RWPE1 (cell line): Measurements from ENCODE around the gene ALPP.

Experiments
- CTCF ChIA-PET: fragments of 350-600 bp; sonication (Branson Sonifier 250); formaldehyde crosslinking; extraction: SDS; loops from one replicate; lab custom pipeline; 2021; lab: Yijun Ruan, JAX
- POLR2A ChIA-PET: fragments of 400-600 bp; formaldehyde crosslinking; extraction: SDS; loops from one replicate; lab custom pipeline; 2020; ENCODE audit warnings: antibody characterized with exemption; ENCODE audit not compliant: low non-redundant PET; lab: Yijun Ruan, JAX
- DNase-seq: peaks from one replicate; pipeline ENCODE4 v3.0.0; 2012; ENCODE audit warnings: low spot score
- H3K27ac ChIP-seq: fragments of 450-650 bp; 2 replicates; pipeline ENCODE4 v1.5.1; 2017
- TF ChIP-seq, protein P1 (sequence below): fragments of 450-650 bp; conservative IDR thresholded peaks from 2 replicates; pipeline ENCODE4 v1.5.1; 2017; ENCODE audit warnings: low read depth, mild to moderate bottlenecking

Gene ALPP

DNA sequence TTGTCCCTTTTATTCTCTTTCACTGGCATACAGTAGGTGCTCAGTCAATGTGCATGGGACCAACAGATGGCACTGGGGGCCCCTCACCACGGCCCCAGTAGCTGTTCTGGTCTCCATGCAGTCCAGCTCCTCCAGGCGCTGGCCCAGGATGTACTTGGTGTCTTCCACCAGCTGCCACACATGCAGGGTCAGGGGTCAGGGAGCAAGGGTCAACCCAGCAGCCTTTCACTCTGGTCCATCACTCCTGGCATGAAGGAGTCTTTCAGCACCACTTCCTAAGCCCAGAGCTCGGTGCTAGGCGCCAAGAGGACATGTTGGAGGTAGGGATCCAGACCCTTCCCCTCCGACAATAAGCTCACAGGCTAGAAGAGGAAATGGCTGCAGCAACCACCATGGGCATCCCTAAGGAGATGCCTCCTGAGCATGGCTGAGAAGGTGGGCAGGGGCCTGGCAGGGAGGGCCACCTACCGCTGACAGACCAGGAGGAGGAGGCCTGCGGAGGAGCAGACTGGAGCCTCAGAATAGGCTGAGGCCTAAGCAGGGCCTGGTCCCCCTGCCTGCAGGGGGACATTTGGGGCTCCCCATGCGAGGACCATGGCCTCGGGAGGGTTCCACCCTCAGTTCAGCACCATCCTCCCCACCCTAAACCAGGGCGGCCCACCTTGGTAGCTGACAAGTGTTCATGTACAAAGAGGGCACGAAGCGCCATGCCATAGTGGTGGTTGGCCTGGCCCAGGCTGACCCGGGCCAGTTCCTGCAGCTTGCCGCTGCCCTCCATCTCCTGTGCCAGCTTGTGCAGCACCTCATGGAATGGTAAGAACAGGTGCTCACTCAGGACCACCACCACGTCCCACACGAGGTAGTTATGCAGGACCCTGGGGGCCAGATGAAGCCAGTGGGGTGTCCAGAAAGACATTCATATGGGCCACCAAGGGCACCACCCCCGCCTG is 38.2 kb downstream of the ALPP start:
- ChIA-PET CTCF (no interaction called here), POLR2A (no interaction called here)
- DNase-seq, result no peak
- TF ChIP-seq, protein P1, sequence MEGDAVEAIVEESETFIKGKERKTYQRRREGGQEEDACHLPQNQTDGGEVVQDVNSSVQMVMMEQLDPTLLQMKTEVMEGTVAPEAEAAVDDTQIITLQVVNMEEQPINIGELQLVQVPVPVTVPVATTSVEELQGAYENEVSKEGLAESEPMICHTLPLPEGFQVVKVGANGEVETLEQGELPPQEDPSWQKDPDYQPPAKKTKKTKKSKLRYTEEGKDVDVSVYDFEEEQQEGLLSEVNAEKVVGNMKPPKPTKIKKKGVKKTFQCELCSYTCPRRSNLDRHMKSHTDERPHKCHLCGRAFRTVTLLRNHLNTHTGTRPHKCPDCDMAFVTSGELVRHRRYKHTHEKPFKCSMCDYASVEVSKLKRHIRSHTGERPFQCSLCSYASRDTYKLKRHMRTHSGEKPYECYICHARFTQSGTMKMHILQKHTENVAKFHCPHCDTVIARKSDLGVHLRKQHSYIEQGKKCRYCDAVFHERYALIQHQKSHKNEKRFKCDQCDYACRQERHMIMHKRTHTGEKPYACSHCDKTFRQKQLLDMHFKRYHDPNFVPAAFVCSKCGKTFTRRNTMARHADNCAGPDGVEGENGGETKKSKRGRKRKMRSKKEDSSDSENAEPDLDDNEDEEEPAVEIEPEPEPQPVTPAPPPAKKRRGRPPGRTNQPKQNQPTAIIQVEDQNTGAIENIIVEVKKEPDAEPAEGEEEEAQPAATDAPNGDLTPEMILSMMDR, result no peak
- H3K27ac ChIP-seq, result no peak overlapping the region

DNA sequence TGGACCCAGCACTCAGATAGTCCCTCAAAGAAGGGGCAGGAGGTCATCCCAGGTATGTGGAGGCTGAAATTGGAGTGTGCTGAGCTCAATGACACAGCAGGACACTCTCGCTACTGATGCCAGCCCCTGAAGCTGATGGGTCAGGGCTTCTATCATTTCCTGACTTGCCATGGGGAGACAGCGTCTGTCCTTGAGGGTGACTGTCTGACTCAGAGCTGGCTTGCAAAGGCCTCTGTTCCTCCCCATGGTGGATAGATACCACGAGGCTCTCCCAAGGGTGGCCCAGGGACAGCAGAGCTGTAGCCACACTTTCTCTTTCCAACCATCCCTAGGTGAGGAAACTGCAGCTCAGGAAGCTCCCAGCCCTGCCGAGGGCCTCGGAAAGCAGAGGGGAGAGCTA is 38.9 kb downstream of the ALPP start:
- TF ChIP-seq, protein P1, result no peak
- H3K27ac ChIP-seq, result no peak overlapping the region
- no peak for DNase-seq
- ChIA-PET CTCF (no interaction called here), POLR2A (no interaction called here)

GRCh38 chr2:232418056-232418455 is 39.5 kb downstream of the ALPP start:
- TF ChIP-seq, protein P1, result no peak
- H3K27ac ChIP-seq, result no peak overlapping the region
- ChIA-PET POLR2A (no interaction called here), CTCF (no interaction called here)
- no peak for DNase-seq

GRCh38 chr2:232418466-232419244 is 40.1 kb downstream of the ALPP start:
- ChIA-PET POLR2A (no interaction called here), CTCF (interaction anchor here (0.6 to 0.9 kb wide), 3 partner anchors 21 to 563 kb away, joined by 4 to 9 read pairs (median 5); no protein-coding TSS in a partner anchor)
- TF ChIP-seq, protein P1, result no peak
- H3K27ac ChIP-seq, result no peak overlapping the region
- no peak for DNase-seq

- no peak overlapping the region for H3K27ac ChIP-seq
- CTCF ChIA-PET, result interaction anchor here (0.6 to 0.9 kb wide), 4 partner anchors 20 to 564 kb away, joined by 4 to 9 read pairs (median 4); no protein-coding TSS in a partner anchor
These were observed 40.9 kb downstream of the ALPP start for GRCh38 chr2:232419245-232420072.

More at GRCh38 chr2:232419245-232420072, 40.9 kb downstream of the ALPP start:
- POLR2A ChIA-PET, result no interaction called here
- no peak for DNase-seq
- TF ChIP-seq, protein P1, result no peak
